Hair follicular keratinocyte (primary cell): Measurements from ENCODE around the gene TELO2. TPM values are rescaled to one million over a fixed set of nuclear protein-coding genes. Genes with fewer than 3 reads are reported as not detected.

Source experiments
- total RNA-seq: library from RNA; depleted of rRNA; stranded (reverse); fragments of >200 nt; gene quantifications from 2 replicates; pipeline ENCODE4 v1.2.3, GENCODE V29; 2015

The TELO2 gene
- 12.0 and 22.9 TPM in 2 replicates for total RNA-seq

DNA sequence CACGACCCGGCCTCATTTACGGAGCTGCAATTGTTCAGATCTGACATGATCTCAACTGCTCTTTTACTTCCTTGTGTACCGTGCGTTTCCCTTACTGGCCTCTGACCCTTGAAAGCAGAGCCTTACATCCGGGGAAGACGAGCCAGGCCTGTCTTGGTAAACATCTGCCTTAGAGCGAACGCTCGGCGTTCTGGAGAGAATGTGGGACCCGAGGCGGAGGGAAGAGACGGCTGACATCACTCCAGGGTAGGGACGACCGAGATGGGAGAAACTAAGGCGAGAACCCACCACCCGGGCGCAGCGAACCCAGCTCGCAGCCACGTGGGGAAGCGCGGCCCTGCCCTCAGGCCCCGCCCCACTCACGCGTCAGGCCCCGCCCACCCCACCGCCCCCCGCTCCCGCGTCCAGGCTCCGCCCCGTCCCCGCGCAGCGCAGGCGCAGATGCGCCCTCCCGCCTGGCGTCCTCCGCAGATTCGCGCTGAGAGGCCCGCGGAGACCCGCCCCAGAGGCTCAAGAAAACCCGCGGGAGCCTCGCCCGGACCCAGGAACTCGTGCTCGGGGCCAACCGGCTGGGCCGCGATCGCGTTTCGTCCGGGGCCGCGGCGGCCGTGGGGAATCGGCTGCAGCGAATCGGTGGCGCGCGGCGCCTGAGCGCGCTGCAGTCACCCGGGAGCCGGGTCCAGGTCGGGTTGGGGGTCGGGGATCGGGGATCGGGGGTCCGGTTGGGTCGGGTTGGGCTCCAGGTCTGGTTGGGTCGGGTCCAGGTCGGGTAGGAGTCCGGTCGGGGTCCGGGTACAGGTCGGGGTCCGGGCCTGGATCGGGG lies at the start of gene TELO2:
Gene TELO2, plus strand, starts transcription at position 438 of the 823 bp plus-strand sequence. CDS start 922 bp downstream, outside the sequence.

DNA sequence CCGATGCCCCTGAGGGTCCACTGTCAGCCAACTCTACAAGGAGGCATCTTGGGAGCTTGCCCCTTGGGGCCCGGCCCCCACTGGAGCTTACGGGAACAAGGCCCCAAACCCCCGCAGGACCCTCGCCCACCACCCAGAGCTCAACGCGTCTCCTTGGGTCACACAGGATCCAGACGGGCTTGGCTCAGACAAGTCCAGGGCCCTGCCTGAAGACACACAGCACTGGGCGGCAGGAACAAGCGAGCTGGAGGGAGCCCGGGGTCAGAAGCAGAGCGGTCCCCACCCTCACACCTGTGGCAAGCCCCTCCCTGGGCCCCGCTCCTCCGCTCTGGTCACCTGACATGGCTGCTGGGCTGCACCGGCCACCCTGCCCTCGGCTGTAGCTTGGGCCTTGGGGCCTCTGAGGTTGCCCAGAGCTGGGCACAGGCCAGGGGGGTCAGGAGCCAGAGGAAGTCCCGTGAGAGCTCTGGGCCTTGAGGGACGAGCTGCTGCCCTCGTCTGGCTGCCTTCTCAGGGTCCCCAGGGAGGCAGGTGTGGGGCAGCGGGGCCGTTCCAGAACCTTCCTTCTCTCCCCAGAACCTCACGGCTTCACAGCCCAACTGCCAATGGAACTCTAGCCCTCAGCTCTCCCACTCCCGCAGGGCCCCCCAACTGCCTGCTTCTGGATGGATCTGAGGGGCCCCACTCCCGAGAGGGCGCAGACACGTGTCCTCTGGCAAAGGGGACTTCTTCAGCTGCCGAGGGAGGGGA lies 49.0 kb upstream of the TELO2 start, which contains the start of gene CCDC154:
Gene CCDC154, minus strand, starts transcription at position 577 of the 750 bp plus-strand sequence. Its CDS starts 234 bp downstream, at position 343.

DNA sequence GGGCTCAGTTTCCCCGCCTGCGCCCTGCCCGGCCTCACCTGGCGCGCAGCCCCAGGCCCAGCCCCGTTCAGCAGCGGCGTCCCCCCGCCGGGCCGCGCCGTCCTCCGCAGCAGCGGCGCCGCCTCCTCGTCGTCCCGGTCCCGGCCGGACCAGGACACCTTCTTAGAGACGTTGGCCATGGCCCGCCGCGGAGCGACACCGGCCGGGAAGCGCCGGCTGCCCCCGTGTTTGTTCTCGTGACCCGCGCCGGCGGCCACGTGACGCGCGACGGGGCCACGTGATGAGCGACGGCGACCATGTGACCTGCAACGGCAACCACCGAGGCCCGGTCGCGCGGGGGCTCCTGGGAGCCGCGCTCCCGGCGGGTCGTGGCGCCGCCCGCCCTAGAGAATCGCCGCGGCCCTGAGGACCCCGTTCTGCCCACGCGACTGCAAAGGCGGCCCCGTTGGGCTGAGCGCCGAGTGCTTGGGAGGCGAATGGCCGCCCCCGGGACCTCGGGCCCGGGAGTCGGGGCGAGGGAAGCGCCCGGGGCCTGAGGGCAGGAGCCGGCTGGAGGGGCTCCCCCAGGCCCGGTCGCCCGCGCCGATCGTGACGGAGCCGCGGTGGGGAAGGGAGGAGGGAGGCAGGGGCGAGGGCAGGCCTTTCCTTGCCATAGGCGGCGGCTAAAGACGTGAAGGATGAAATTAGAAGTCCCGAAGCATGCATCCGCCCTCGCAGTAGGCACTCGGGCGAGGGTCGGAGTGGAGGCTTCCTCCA lies 18.2 kb upstream of the TELO2 start, which contains the start of gene CLCN7:
Gene CLCN7, minus strand, starts transcription at position 233 of the 756 bp plus-strand sequence. Its CDS starts 54 bp downstream, at position 179.

DNA sequence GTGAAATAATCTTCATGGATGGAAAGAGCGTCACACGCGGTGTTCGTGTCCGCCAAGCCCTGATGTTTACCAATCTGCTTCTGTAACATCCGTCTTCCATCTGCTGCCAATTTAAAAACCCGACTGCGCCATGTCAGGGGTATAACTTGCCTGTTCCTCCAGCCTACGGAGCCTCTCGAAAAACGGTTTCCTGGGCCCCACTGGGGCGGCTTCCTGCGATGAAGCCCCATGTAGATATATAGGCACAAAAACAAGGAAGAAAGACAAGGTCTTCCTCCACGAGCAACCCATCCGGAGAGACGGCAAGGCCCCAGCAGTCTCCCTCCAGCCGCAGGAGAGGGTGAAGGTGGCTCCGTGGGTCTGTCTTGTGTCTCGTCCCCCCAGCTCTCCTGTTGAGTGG lies 4.5 kb upstream of the TELO2 start, which contains the start of gene PTX4:
Gene PTX4, minus strand, starts transcription at position 326 of the 400 bp plus-strand sequence. Its CDS starts 35 bp downstream, at position 291.

DNA sequence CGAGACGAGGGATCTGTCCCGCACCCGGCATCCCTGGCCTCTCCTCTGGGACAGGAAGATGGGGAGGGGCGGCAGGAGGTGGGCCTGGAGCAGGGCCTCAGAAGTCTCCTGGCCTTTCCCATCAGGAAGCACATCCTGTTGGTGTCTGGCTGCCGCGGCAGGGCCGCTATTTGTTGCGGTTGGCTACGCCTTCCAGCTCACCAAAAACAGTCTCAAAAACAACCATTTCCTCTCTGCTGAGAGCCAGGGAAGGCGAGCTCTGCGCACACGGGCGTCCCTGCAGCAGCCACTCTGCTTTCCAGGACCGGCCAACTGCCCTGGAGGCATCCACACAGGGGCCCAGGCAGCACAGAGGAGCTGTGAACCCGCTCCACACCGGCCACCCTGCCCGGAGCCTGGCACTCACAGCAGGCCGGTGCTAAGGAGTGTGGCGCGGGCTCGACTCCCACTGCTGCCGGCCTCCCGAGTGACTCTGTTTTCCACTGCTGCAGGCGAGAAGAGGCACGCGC lies 40.3 kb downstream of the TELO2 start, which contains the start of gene TMEM204:
Gene TMEM204, plus strand, starts transcription at position 224 of the 509 bp plus-strand sequence. CDS start 610 bp downstream, outside the sequence.

Other genes with a start within 250 kb of the TELO2 start
- gene TPSD1, start 237.3 kb upstream of the TELO2 start, total RNA-seq, result not detected in 2 replicates
- gene UBE2I, start 183.7 kb upstream of the TELO2 start, total RNA-seq, result 46.2 and 58.3 TPM in 2 replicates
- gene BAIAP3, start 159.7 kb upstream of the TELO2 start, total RNA-seq, result under 0.01 and 0.08 TPM in 2 replicates
- gene TSR3, start 141.5 kb upstream of the TELO2 start, total RNA-seq, result 116 and 179 TPM in 2 replicates
- 24.6 and 33.1 TPM in 2 replicates for gene GNPTG, start 141.4 kb upstream of the TELO2 start, total RNA-seq
- gene UNKL, start 78.7 kb upstream of the TELO2 start, total RNA-seq, result 2.3 and 3.2 TPM in 2 replicates
- gene UQCC4, start 72.6 kb upstream of the TELO2 start, total RNA-seq, result 19.9 and 33.6 TPM in 2 replicates
- gene PERCC1, start 62.3 kb upstream of the TELO2 start, total RNA-seq, result 0.16 TPM in 1 of 2 replicates, not detected in the other
- gene CCDC154, start 48.8 kb upstream of the TELO2 start, total RNA-seq, result 0.16 TPM in 1 of 2 replicates, not detected in the other
- gene CLCN7, start 18.3 kb upstream of the TELO2 start, total RNA-seq, result 22.5 and 54.0 TPM in 2 replicates
- not detected in 2 replicates for gene PTX4, start 4.4 kb upstream of the TELO2 start, total RNA-seq
- 2.7 TPM in 1 of 2 replicates, not detected in the other for gene TMEM204, start 40.3 kb downstream of the TELO2 start, total RNA-seq
- gene IFT140, start 118.7 kb downstream of the TELO2 start, total RNA-seq, result 8.1 and 11.2 TPM in 2 replicates
- 5.9 and 7.0 TPM in 2 replicates for gene CRAMP1, start 119.0 kb downstream of the TELO2 start, total RNA-seq
- gene JPT2, start 184.9 kb downstream of the TELO2 start, total RNA-seq, result 68.1 and 84.7 TPM in 2 replicates
- 7.4 and 28.2 TPM in 2 replicates for gene MAPK8IP3, start 212.8 kb downstream of the TELO2 start, total RNA-seq